ENCODE data around the gene KIT. TPM values are rescaled to one million over a fixed set of nuclear protein-coding genes. Genes with fewer than 3 reads are reported as not detected.

Gene KIT
- total RNA-seq, 1 experiment from 2014 or later: not detected

DNA sequence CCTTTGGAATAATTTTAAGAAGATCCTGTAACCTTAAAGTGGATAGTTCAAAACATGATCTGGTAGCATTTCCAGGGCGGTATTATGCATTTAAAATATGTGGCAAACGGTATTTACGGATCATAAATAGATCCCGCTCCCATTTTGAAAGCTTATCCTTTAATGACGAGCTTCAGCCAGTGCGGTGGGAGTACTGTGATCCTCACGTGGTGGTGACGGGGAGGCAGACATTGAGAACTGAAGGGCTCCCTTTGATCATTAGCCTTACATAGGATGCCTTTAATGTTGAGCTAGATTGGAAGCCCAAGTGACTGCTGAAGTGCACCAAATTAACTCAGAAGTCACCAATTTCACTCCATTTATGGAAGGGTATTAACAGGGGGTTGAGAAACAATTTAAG is 56.9 kb downstream of the KIT start:
- H3K4me3 ChIP-seq (replicated peaks in 1 of 2; ENCODE audit: low read depth in 1 of 2, low read length in 2 of 2): no peak overlapping the region
- H3K27me3 ChIP-seq (ENCODE audit: insufficient read depth, low read length): peaks cover 16% of the 10 kb centered on the region; the same call in 1 of the 2 replicates
- no peak overlapping the region for H3K27ac ChIP-seq (ENCODE audit: low read depth, low read length)
- H2AFZ ChIP-seq (ENCODE audit: low read depth, low read length, poor library complexity, severe bottlenecking): no peak overlapping the region
- BruUV-seq (replicated peaks): no TSS peak
- ATAC-seq (no peak), DNase-seq (ENCODE audit: low read depth, low spot score) (no peak)
- no peak overlapping the region for H3K4me2 ChIP-seq (ENCODE audit: low read length)
- no peaks in the 10 kb centered on the region for H3K4me1 ChIP-seq (ENCODE audit: control insufficient read depth in 1 of 2, insufficient read depth in 2 of 2, low read length in 2 of 2)
- ChIA-PET POLR2A (no interaction called here), CTCF (no interaction called here), RAD21 (ENCODE audit: low non-redundant PET in 1 of 2, low total read pairs in 2 of 2, uncharacterized antibody in 2 of 2, unreplicated experiment in 2 of 2) (no interaction called here)
- no peak for TF ChIP-seq SRF (IDR thresholded peaks at IDR 0.05; ENCODE audit: low read depth)
- TF ChIP-seq ZFX (IDR thresholded peaks at IDR 0.05): no peak
- no peak for TF ChIP-seq RAD21 (IDR thresholded peaks at IDR 0.05; ENCODE audit: low read depth)
- no peak for TF ChIP-seq EGR1 (IDR thresholded peaks at IDR 0.05; ENCODE audit: low read depth)
- no peak for TF ChIP-seq CBX3 (IDR thresholded peaks at IDR 0.05; ENCODE audit: low read depth)
- TF ChIP-seq SP1 (IDR thresholded peaks at IDR 0.05; ENCODE audit: low read depth): no peak
- no peak for TF ChIP-seq ZNF274 (IDR thresholded peaks at IDR 0.05; ENCODE audit: low read depth, low read length)
- TF ChIP-seq JUND (IDR thresholded peaks at IDR 0.05): no peak
- TF ChIP-seq ZBTB33 (IDR thresholded peaks at IDR 0.05; ENCODE audit: extremely low read depth, insufficient replicate concordance, low read length): no peak
- no peak for TF ChIP-seq CEBPB (IDR thresholded peaks at IDR 0.05; ENCODE audit: low read depth)
- no peak for TF ChIP-seq EZH2phosphoT487 (IDR thresholded peaks at IDR 0.05; ENCODE audit: borderline replicate concordance)
- TF ChIP-seq, protein P1, sequence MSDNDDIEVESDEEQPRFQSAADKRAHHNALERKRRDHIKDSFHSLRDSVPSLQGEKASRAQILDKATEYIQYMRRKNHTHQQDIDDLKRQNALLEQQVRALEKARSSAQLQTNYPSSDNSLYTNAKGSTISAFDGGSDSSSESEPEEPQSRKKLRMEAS (IDR thresholded peaks at IDR 0.05): no peak
- TF ChIP-seq, protein P2, sequence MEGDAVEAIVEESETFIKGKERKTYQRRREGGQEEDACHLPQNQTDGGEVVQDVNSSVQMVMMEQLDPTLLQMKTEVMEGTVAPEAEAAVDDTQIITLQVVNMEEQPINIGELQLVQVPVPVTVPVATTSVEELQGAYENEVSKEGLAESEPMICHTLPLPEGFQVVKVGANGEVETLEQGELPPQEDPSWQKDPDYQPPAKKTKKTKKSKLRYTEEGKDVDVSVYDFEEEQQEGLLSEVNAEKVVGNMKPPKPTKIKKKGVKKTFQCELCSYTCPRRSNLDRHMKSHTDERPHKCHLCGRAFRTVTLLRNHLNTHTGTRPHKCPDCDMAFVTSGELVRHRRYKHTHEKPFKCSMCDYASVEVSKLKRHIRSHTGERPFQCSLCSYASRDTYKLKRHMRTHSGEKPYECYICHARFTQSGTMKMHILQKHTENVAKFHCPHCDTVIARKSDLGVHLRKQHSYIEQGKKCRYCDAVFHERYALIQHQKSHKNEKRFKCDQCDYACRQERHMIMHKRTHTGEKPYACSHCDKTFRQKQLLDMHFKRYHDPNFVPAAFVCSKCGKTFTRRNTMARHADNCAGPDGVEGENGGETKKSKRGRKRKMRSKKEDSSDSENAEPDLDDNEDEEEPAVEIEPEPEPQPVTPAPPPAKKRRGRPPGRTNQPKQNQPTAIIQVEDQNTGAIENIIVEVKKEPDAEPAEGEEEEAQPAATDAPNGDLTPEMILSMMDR (IDR thresholded peaks at IDR 0.05 in 2 of 3, conservative IDR thresholded peaks at IDR 0.05 in 1 of 3; ENCODE audit: borderline replicate concordance in 1 of 3, insufficient read depth in 1 of 3, low read depth in 2 of 3, low read length in 2 of 3): no peak
- TF ChIP-seq FOSL1 (IDR thresholded peaks at IDR 0.05; ENCODE audit: low read depth): no peak
- no peak for TF ChIP-seq YY1 (IDR thresholded peaks at IDR 0.05; ENCODE audit: extremely low read depth, insufficient replicate concordance, low read depth, low read length)
- TF ChIP-seq POLR2AphosphoS5 (IDR thresholded peaks at IDR 0.05; ENCODE audit: low read depth, low read length): no peak
- no peak for TF ChIP-seq POLR2A (IDR thresholded peaks at IDR 0.05; ENCODE audit: borderline replicate concordance, extremely low read depth, insufficient read depth, insufficient read length)
- TF ChIP-seq ATF3 (IDR thresholded peaks at IDR 0.05): no peak
- TF ChIP-seq TCF7L2 (IDR thresholded peaks at IDR 0.05; ENCODE audit: borderline replicate concordance, extremely low read depth, insufficient read depth, insufficient read length): no peak
- intact Hi-C loops (cut with micrococcal nuclease): no loop called here
- H3K9me3 ChIP-seq (ENCODE audit: control insufficient read depth in 1 of 2, insufficient read depth in 1 of 2, low read depth in 1 of 2, low read length in 2 of 2): no peaks in the 10 kb centered on the region
- H3K79me2 ChIP-seq (ENCODE audit: insufficient read depth, low read length): no peaks in the 10 kb centered on the region
- H3K9ac ChIP-seq (ENCODE audit: low read length): no peak overlapping the region
- no peaks in the 10 kb centered on the region for H4K20me1 ChIP-seq (ENCODE audit: insufficient read depth)
- H3K36me3 ChIP-seq (ENCODE audit: control insufficient read depth in 1 of 2, insufficient read depth in 2 of 2, low read length in 2 of 2): no peaks in the 10 kb centered on the region
- no peaks in the 10 kb centered on the region for H3K9me2 ChIP-seq (ENCODE audit: insufficient read depth)

Measured in HCT116 (cell line).